ENCODE results near the gene PPM1H.
"Not testable (repeated sequence)": the region's sequence is repeated elsewhere in the genome, so short reads cannot be mapped to it uniquely, and the experiment has no call there.

PPM1H gene

DNA sequence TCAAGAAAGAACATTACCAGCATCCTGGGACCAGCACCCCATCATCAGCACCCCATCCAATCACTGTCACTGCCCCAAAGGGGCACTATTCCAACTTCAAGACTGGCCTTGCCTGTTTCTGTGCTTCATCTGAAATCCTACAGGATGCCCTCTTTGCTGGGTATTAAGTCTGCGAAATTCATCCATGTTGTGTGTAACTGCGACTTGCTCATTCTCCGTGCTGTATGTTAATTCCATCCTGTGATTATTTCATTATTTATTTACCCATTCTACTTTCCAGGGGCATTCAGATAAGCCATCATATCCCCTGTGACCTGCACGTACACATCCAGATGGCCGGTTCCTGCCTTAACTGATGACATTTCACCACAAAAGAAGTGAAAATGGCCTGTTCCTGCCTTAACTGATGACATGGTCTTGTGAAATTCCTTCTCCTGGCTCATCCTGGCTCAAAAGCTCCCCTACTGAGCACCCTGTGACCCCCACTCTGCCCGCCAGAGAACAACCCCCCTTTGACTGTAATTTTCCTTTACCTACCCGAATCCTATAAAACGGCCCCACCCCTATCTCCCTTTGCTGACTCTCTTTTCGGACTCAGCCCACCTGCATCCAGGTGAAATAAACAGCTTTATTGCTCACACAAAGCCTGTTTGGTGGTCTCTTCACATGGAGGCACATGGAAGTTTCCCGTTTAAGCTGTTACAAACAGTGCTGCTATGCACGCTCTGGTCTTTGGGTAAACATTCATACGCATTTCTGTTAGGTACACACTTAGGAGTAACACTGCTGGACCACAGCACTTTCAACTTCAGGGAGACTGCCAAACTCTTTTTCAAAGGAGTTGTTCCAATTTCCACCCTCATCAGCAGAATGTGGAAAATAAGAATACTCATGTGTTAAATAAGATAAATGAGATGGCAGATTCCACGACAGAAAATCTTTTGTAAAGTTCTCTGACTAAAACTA is 205.1 kb downstream of the PPM1H start:
- not testable (repeated sequence) for DNase-seq

DNA sequence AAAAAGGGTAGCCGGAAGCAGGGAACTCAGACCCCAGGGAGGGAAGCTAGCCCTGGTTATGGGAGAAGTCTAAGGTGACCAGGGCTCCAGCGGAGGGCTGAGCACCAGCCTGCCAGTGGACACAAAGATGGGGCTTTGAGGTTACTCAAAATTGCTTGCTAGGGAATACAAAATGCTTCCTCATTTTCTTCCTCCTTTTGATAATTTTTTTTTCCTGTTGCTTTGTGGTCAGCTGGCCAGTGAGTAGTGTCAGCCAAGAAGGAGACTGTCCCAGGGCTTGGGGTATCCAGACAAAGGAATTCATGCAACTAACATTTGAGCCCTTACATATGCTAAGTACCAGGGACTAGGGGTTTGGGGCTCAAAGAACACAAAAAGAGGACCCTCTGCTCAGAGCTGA is 206.2 kb downstream of the PPM1H start:
- DNase-seq, result no peak

DNA sequence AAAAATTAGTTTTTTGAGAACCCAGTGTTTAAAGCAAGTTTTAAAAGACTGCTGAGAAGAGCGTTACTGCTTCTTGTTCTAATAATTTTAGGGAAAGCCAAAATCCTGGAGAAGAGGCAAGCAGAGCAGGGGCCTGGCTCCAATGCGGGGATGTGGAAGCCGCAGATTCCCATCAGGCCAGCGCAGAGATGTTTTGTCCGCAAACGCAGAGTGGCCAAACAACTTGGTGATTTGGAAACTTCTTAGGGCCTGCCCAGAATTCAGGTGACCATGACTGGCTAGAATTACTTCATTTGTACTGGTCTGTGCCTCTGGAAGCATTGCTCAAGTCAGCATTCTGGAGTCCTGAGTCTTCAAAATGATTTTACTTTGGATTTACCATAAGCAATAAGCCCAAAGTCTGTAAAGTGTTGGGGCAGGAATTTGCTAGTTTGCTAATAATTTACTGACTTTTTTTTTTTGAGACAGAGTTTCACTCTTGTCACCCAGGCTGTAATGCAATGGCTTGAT is 208.4 kb downstream of the PPM1H start:
- no peak for DNase-seq

DNA sequence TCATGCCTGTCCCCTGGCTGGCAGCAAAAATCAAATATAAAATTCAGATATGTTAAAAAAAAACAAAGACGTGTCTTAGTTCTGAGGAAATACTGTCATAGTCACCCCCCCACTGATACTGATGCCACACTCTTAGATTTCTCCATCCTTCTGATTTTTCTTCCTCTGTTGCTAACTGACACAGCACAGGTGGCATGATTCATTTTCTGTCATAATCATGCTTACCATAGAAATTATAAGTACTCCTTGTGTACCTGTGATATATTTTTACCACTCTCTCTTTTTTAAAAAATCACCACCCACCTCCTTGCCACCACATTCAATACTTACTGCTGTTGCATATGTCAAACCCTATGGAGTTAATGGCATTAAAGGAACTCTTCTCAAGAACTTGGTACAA is 209.2 kb downstream of the PPM1H start:
- DNase-seq, result no peak

DNA sequence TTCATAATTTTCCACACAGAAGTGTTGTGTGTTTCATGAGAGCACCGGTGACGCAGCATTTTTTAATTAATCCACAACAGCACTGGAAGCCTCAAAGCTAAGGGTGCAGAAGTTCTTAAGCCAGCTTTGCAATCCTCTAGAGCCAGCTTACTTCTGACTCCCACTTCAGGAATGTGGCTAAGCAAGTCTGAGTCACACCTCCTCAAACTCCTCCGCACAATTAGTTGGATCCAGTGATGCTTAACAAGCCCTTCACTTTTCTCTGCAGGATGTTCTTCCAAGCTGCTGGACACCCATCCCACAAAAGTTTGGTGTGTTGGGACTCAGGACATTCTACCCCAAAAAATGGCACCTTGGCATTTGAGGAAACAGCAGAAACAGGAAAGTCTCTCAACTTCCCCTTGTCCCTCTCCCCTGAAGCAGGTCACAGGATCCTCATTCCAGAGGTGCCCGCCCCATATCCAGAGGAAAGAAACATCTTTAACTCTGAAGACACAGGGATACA is 210.0 kb downstream of the PPM1H start:
- no peak for DNase-seq

DNA sequence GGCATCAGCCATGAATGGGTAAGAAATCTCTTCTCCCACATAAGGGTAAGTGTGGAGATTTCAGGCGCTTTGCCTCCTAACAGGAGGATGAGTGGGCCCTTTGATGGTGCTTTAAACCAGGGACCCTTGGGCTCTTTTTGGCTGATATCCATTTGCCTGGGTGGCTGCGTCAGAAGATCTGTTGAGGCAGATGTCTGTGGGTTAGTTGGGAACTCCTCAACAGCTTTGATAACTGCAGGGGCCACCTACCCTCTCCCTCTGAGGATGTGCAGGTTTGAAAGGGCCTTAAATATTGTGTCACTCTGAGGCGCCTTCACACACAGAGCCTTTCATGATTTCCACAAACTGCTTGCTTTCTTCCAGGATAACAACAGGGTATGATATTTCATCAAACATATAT is 210.7 kb downstream of the PPM1H start:
- DNase-seq, result no peak

DNA sequence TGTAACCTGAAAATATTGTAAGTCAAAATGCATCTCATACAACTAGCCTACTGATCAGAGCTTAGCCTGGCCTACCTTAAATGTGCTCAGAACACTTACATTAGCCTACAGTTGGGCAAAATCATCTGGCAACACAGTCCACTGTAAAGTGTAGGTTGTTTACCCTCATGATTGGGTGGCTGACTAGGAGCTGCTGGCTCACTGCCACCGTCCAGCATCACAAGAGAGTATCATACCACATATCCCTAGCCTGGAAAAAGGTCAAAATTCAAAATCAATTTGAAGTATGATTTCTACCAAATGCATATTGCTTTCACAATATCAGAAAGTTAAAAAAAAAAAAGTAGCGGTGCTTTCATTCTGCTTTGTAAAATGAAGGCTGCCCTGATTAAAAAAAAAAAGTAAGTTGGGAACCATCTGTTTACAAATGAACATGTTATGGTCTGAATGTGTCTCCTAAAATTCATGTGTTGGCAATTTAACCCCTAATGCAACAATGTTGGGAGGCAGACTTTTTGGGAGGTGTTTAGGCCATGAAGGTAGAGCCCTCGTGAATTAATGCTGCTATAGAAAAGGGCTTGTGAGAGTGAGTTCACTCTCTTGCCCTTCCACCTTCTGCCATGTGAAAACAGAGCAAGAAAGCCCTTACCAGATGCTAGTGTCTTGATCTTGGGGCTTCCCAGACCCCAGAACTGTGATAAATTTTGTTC is 211.8 kb downstream of the PPM1H start:
- no peak for DNase-seq

DNA sequence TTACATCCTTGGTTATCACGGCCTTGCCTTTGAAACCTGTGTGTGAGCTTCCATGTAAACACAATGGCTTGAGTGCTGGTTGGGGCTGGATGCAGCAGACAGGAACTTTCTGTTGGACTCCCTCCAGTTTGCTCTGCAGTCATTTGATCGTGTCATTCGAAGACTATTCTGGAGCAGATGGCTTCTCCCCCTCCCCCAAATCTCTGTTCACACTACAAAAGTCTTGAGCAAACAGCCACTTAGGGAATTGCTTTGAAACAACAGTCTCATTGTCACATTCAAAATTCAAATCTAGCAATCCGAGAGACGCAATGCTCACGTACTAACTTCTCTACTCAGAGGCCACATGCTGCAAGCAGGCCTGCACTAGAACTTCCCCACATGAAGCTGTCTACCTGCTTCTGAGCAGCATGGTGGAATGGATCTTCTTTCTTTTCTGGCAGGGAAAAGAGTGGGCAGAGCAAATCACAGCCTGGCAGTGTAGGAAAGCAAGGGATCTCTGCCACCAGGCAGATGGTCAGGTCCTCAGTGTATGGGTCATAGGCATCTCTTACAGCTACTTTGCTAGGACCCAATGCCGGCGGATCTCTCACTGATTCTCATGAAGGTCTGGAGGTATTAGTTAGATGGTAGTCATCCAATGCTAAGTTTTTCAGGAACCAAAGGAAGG is 214.2 kb downstream of the PPM1H start:
- no peak for DNase-seq

DNA sequence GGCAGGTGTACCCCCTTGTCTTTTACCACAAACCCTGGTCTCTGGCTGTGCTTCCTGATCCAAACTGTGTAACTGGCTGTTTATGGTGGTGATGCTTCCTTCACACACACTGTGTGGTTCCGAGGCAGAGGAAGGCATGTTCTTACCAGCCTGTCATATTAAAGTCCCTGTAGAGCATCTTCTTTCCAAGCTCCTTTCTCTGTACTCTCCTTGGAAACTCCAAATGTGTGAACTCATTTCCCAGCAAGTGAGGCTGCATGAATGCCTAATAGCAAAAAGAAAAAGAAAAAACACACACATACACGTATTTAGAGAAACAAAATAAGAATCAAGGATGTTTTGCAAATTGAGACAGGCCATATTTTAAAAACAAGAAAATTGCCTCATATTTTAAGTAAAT is 214.9 kb downstream of the PPM1H start:
- DNase-seq, result no peak

DNA sequence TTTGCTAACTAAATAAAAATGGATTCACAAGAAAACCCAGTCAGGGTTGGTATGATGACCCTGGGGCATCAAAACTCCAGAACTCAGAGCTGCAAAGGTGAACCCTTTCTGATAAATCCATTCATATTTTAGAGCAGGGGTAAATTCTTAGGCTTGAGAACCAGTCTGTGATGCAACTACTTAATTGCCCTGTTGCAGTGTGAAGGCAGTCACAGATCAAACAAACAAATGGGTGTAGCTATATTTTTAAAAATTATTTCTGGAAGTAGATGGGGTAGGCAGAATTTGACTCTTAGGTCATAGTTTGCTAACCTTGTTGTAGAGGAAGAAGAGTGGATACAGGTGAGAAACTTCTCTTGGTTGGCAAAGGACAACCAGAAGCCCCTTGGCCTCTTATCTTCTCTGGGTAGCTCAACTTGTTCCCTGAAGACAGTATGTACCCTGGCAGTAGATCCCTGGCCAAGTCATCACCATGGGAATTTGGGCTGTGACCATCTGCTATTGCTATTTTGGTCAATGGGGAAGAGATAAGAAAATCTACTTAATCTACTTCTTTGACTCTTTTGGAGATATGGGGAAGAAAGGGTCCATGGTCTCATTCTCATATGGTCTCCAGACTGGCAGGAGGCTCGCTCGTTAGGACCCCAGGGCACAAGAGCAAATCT is 216.1 kb downstream of the PPM1H start:
- no peak for DNase-seq

DNA sequence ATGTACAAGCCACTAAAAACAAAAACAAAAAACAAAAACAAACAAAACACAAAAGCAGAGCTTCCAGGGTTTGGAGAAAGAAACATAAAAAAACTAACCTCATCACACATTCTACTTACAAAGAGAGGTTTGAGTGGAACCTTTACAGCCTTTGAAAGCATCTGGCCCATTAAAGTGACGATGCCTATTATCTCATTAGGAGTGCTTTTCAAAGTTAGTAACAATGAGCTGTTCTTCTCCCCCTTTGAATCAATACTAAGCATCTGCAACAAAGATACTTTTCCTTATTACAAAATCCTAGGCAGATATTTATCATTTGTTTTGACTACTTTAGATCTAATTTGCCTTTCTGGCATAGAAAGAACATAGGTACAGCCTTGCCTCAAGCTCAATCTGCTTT is 217.3 kb downstream of the PPM1H start:
- no peak for DNase-seq

DNA sequence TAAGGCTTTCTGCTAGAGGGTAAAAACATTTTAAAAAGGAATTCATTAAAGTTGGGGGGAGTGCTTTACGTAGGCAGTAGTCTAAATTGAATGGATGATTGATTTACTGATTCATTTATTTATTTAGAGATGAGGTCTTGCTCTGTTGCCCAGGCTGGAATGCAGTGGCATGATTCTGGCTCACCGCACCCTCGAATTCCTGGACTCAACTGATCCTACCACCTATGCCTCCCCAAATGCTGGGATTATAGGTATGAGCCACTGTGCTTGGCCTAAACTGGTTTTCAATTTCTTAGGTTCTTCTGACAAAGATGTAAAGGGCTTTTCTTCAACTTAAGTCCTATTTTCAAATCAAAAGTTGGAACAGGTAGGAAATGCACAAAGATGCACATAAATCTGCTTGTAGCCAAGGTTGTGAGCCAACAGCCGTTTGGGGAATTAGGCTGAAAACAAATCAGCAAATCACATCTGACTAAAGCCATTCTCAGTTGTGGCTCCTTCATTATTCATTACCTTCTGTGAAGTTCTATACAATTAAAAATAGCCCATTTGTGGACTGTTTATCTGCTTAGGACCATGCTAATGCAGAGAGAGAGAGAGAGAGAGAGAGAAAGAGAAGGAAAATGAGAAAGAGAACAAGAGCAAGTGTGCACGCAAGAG is 218.0 kb downstream of the PPM1H start:
- DNase-seq, result no peak

DNA sequence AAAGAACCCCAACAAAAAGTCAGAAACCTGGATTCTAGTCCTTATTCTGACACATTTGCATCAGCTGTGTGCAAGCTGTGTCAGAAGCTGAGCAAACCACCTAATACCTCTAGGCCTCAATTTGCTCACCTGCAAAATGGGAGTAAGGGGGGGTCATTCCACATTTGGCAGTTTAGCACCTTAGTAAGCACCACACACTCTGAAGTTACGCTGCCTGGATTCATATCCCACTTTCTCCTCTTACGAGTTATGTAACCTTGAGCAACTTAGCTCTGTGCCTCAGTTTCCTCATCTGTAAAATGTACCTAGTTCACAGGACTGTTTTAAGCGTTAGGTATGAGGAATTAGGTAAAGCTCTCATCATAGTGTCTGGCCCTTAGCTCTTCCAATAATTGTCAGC is 218.9 kb downstream of the PPM1H start:
- DNase-seq, result no peak

DNA sequence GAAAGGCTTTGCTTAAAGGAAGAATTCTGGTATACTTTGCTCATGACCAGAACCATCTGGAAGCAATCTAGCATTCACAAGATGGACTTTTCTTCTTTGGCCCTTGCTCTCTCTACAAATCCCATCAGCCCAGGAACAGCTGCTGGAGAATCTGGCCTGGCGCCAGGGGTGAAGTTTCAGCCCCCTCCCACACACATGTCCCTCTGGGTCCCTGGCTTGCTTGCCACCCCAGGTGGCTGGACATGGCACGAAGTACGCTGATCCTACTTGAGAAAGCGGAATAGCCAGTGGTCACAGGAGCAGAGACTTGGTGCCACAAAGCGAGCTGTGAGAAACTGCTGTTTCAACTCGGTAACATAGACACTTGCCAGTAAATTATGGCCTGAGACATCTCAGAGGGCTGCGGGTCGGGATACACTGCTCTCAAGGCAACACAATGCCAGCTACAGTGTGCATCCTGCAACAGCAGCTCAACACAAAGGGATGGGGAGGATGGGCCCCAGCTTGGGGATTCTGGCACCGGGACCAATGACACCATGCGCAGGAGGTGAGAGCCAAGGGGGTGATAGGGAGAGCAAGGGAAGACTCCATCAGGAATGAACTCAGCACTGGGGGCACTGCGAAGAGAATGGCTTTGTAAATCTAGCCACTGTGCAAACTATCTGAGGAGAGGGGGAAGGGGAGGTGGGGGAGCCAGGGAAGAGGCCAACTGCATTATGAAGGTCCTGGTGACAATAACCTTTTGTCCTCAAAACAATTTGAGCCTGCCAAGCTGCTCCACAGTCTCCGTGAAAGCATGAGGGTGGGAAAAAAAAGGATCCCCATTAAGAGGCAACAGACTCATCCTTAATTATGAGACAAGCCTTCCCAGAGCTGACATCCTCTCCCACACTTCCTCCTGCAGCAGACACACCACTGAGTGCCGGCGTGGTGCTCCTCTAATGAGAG is 219.9 kb downstream of the PPM1H start:
- DNase-seq, result no peak

DNA sequence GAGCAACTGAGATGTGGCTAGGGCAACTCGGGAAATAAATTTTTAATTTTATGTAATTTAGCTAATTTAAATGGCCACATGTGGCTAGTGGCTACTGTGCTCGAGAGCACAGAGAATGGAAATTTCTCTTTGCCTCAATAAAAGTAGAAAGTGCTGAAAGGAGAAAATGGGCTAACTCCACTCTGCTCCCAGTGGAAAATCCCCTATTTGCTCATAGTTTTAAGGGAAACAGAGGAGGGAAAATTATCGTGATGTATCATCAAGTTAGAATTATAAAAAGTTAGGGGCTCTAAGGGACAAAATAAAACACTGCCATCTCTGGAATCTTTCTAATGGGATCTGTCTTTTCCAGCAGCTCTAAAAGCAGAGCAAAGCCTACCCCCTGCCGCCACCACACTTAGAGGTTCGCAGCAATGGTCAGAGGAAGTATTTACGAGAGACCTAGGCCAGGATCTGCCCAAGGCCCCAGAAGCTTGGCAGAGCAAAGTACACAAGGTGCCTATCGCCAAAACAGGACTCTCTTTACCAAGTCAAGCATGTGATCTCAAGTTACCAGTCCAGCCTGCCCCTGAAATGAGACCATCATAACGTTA is 220.7 kb downstream of the PPM1H start:
- no peak for DNase-seq

DNA sequence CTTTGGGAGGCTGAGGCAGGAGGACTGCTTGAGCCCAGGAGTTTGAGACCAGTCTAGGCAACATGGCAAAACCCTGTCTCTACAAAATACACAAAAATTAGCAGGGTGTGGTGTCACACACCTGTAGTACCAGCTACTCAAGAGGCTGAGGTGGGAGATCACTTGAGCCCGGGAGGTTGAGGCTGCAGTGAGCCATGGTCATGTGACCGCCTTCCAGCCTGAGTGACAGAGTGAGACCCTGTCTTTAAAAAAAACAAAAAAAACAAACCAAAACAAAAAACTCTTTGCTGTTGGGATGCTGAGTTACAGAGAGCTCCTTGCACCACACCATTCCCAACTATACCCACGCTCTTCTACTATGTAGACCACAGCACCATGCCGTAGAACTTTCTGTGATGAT is 221.2 kb downstream of the PPM1H start:
- no peak for DNase-seq

DNA sequence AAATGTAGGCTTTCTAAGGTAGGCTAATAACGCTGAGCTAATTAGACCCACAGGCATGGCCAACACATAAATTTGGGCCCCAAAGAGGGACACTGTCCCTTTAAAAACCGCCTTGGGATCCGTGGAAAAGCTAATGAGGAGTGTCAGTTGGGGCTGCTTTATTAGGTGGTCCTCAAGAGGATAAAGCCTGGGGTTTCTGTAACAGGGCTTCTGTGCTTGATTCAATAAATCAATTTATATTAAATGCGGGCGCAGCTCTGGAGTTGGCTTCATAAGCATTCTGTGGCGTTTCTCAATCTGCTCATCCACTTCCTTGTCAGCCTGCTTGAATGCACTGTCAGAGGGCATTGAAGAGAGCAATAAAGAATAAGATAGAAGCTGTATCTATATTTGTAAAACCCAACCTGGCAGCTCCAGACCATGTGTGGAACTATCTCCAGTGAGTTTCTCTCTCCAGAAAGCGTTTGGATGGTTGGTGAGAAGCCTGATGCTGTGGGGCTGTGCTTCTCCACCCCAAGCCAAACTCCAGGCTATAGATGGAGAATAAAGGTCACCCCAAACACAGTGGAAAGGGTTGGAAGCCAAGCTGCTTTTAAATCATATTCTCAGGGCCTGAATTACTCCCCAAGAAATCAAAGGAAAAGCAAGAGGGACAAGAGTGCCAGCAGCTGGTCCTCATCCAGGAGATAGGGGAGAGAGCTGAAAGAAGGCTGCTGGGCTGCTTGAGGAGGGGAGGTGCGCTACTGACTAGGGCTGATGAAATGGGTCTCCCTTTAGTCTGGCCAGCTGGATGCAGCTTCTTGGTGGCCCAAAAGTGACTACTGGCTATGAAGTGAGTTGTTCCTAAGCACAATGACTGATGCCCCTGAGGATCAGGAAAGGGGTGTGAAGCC is 222.0 kb downstream of the PPM1H start:
- no peak for DNase-seq

DNA sequence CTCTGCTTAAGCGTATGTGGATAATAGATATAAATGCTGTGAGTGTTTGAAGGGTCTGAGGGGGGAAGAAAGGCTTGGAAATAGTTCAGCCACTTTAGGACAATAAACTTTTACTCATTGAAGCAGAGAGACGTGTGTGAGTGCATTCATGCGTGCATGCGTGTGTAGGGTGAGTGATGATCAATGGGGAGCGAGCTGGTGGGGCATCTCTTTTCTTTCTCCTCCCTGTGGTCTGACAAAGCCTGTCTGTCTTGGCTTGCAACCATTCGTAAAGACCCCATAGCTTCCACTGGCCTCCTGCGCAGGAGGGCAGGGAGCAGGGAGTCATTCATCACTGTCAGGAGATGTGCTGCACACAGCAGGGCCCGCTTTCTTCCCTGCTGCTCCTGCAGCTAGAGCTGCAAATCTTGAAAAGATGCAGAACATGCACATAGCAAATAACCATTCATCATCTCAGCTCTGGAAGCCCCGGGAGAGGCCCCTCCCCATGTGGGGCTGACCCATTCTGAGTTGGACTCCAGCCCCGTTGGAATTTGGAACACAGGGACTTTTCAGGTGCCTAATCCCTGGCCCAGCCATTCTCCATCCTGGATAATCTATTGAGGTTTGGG is 223.2 kb downstream of the PPM1H start:
- no peak for DNase-seq

DNA sequence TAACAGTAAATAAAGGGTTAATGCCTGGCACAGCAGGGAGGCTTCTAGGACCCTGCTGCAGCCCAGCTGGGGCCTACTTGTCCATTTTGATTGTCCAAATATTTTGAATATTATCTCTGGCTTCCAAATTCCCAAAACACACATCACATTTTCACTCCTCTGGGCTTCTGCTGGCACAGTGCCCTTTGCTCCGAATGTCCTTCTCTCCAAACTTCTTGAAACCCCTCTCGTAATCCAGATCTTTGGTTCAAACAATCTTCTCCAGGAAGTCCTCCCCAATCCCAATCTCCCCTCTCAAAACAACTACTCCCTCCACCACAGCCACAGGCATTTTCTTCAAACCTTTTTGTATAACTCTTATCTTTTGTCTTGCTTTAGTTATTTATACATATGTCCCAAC is 225.6 kb downstream of the PPM1H start:
- DNase-seq, result no peak

All from NCI-H748 treated with DMSO at 0.1 percent for 48 hours (cell line).